Measurements from ENCODE around the gene CRYGN. TPM values are rescaled to one million over a fixed set of nuclear protein-coding genes. Genes with fewer than 3 reads are reported as not detected.

Gene CRYGN
- total and polyA plus RNA-seq, 2 of the 13 experiments (the other 11 are each of a cell fraction or from before 2014, with no cell fraction given): 0.11 TPM; not detected in 1

GRCh38 chr7:151459726-151460473 is 20.0 kb upstream of the CRYGN start (continued):
- TF ChIP-seq PRDM10 (CRISPR knock-in tag; IDR thresholded peaks at IDR 0.05; ENCODE audit: low read depth) (0 out of 2 replicates have a peak, but pooled peaks have one; percentile 30), PPARG (CRISPR knock-in tag; conservative IDR thresholded peaks at IDR 0.05) (peak; percentile 90)

GRCh38 chr7:151457534-151457933 is 17.6 kb upstream of the CRYGN start:
- no peak for DNase-seq (ENCODE audit: low spot score)
- in situ Hi-C loops (cut with HindIII; ENCODE audit: extremely low pct_ligation_motif_present, low pct_unique_long_range_greater_than_20kb): no loop called here

More at GRCh38 chr7:151457534-151457933, 17.6 kb upstream of the CRYGN start:
- no peak for ATAC-seq
- intact Hi-C loops (cut with micrococcal nuclease; ENCODE audit: unreplicated experiment): no loop called here
- TF ChIP-seq ZNF558 (CRISPR knock-in tag; IDR thresholded peaks at IDR 0.05; ENCODE audit: borderline replicate concordance) (no peak), REPIN1 (CRISPR knock-in tag; IDR thresholded peaks at IDR 0.05; ENCODE audit: borderline replicate concordance, low read depth) (no peak), MBNL3 (CRISPR knock-in tag; conservative IDR thresholded peaks at IDR 0.05) (no peak), ELF4 (CRISPR knock-in tag; IDR thresholded peaks at IDR 0.05; ENCODE audit: borderline replicate concordance) (no peak), ZNF639 (CRISPR knock-in tag; conservative IDR thresholded peaks at IDR 0.05) (no peak), ZNF780A (CRISPR knock-in tag; IDR thresholded peaks at IDR 0.05) (no peak), ZNF207 (IDR thresholded peaks at IDR 0.05; ENCODE audit: borderline replicate concordance) (no peak)
- no peak overlapping the region for H3K9ac ChIP-seq (ENCODE audit: insufficient read depth, low read depth, low read length)
- CTCF ChIA-PET (ENCODE audit: low intra/inter-chr PET ratio, low total read pairs): no interaction called here
- no peak overlapping the region for H2AFZ ChIP-seq (ENCODE audit: low read length)
- no peak for FAIRE-seq
- H3K9me3 ChIP-seq (ENCODE audit: low read length): peaks cover 5% of the 10 kb centered on the region
- H4K20me1 ChIP-seq (ENCODE audit: insufficient read depth, low read length): no peaks in the 10 kb centered on the region
- no TSS peak for BruUV-seq (replicated peaks)
- H3K36me3 ChIP-seq (replicated peaks in 1 of 2; ENCODE audit: control insufficient read depth in 1 of 2, insufficient read depth in 2 of 2, low read length in 2 of 2): no peaks in the 10 kb centered on the region
- H3K79me2 ChIP-seq (ENCODE audit: insufficient read depth, low read length): no peaks in the 10 kb centered on the region
- POLR2A ChIA-PET: no interaction called here
- no peak overlapping the region for H3K27ac ChIP-seq (ENCODE audit: extremely low read length, insufficient read depth, low read length)
- 51% methylated on average over 6 of the region's 6 CpGs for WGBS (ENCODE audit: low lambda C conversion rate)
- peaks cover 19% of the 10 kb centered on the region for H3K4me1 ChIP-seq (ENCODE audit: insufficient read depth, low read length)
- H3K27me3 ChIP-seq (ENCODE audit: control insufficient read depth in 1 of 2, insufficient read depth in 2 of 2, low read length in 2 of 2): peaks cover 6 to 47% of the 10 kb centered on the region in 2 experiments; a peak in 3 of 5 replicates
- no peak overlapping the region for H3K4me3 ChIP-seq (replicated peaks in 1 of 3; ENCODE audit: insufficient read depth in 1 of 3, low read depth in 2 of 3, low read length in 3 of 3)
- no peak overlapping the region for H3K4me2 ChIP-seq (ENCODE audit: low read depth, low read length)
